ENCODE results near the gene C7orf25.
A peak's percentile ranks its signal among the peaks of the same experiment; 100 is the strongest.

Gene C7orf25

DNA sequence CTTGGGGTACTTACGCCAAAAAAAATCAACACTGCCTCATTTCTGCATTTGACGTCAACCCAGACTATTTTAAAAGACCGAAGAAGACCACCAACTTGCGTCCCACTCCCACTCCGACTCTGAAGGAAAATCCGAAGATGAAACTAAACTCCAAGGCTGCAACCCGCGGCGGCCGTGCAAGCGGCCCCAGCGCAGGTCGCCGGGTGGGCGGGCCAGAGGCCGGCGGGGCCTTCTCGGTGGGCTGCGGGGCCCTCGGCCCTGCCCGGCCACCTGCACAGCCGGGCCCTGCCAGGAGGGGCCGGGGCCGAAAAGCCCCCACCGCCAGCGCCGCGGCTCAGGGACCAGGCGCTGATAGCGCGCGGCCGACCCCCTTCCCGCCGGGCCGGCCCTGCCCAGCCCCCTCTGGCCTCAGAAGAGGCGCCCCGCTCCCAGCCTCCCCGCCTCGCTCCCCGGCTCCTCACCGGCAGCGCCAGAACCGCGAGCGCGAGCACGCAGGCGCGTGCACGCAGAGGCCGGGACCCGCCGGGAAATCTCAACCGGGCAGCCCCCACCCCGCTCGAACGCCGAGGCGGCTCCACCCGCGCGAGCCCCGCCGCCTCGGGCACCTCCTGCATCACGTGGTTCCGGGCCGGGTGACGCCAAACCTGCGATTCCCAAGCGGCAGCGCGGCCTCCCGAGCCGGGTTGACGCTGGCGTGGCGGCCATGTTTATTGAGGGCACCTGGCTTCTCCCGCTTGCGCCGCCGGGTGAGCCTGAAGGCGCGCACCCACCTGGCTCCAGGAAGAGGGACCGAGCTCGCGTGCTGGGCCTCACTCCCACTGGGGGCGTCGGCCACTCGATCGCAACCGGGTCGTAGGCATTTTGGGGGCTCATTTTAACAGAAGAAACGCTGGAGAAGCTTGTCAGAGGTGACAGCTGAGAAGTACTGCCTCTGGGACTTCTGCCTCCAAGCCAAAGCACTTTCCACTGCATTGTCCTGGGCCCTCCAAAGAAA, at the start of gene C7orf25:
TSS of gene C7orf25 (minus strand) at position 617 of the 994 bp plus-strand sequence. CDS start 1,170 bp downstream, outside the sequence.
- peak; percentile 94 to 96 for DNase-seq

DNA sequence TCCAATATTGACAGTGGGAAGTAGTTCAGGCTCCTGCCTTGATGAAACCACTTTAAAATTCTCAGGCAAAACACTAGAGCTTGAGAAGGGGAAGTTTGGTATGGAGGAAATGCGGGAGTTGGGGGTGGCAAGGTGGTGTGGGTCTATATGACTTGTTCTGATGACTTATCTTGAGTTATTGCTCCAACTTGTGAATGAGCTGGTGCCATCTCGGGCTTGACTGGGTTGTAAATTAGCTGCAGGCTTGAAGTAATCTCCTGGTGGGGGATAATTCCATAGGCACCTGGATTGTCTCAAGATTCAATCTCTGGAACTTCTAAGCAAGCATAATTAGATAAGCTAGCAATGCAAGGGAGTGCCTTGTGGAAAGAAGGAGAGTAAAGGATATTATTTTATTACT, 49.3 kb upstream of the C7orf25 start:
- DNase-seq = no peak

DNA sequence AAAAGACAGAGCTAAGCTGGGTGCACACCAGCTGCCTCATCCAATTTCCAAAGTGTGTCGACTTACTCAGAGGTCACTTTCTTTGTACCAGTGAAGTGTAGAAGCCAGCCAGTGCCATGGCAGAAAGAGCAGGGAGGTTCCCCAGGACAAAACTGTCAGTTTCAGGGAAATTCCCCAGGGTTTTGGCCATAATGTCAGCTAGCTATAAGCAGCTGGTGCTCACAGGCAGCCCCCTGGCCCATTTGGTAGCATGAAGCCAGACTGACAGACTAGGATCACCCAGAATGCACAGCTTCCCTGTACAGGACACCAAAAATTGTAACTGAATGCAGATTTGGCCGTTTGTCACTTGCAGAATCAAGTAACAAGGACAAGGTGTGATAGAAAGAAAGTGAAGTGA, 48.9 kb upstream of the C7orf25 start:
- DNase-seq = no peak

DNA sequence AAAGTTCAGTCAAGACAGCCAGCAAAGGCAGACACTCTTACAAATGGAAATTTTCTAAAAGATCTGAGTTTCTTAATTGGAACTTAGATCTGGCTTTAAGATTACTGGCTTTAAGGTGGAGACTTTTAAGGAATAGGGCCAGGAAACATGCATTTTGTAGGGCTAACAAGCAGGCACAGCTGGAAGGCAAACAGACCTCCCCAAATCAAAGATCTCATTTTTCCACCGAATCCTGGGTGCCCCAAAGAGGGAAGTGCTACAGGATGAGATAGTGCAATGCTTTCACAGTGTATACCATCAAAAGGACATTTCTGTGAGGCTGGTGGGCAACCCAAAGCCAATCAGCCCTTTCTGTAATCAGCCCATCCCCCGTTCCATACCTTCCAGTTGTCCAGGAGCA, 47.7 kb upstream of the C7orf25 start:
- no peak for DNase-seq

DNA sequence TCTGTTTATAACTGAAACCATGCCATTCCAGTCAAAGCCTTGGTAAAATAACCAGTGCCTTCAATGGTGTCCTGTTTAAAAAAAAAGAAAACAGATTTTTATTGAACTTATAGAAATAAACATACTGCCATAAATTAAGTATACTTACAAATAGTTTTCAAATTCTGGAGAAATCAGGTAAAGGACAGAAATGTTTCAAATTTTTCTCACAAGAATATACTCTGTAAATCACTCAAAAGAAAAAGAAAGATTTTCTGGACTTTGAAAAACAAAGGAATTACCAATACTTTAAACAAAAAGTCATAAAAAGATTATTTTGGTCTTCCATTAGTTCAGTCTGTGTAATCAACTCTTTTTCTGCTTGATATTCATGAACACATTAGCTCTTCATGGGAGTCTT, 44.2 kb upstream of the C7orf25 start:
- no peak for DNase-seq

DNA sequence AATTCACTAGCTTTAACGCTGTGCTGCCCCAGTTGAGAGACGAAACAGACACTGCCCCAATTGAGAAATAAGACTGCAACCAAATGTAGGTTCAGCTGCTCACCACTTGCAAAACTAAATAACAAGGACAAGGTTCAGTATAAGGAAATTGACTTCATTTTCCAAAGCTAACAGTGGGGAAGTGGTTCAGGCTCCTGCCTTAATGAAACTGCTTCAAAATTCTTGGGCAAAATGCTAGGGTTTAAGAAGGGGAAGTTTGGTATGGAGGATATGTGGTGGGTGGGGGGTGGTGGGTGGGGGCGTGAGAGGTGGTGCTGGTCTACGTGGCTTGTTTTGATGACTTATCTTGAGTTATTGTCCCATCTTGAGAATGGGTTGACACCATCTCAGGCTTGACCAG, 42.1 kb upstream of the C7orf25 start:
- no peak for DNase-seq

DNA sequence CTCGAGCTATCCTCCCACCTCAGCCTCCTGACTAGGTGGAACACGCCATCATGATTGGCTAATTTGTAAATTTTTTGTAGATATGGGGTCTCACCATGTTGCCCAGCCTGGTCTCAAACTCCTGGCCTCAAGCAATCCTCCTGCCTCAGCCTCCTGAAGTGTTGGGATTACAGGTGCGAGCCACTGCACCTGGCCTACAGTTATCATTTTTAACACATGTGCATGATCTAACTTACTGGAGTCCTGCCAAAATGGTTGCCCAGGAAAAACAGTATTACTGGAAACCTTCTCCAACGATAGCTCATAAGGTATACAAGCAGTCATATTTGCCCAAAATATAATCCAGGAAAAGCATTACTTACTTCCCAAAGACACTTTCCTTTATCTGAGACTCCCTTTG, 40.5 kb upstream of the C7orf25 start:
- no peak for DNase-seq

DNA sequence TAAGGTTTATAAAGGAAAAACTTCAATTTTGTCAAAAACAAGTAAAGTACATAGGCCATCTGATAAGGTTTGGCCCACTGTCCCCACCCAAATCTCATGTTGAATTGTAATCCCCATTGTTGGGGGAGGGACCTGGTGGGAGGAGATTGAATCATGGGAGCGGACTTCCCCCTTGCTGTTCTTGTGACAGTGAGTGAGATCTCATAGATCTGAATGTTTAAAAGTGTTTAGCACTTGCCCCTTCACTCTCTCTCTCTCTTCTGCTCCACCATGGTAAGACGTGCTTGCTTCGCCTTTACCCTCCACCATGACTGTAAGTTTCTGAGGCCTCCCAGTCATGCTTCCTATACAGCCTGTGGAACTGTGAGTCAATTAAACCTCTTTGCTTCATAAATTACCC, 38.5 kb upstream of the C7orf25 start:
- no peak for DNase-seq

DNA sequence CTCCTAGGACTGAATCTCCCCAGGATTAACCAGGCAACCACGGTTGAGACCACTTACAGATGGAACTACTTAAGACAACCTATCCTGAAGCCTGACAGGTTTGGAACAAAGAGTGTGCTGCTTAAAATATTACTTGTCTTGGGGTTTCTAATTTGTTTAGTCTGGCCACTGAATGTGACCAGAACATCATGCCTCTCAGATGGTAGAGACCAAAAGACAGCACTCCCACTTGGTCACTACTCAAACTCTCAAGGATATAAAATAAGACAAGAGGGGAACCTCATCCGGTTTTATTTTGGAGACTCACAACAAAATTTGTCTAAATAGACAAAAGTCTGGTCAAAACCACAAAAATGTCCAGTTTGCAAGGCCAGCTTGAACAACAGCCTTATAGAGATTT, 35.7 kb upstream of the C7orf25 start:
- no peak for DNase-seq

DNA sequence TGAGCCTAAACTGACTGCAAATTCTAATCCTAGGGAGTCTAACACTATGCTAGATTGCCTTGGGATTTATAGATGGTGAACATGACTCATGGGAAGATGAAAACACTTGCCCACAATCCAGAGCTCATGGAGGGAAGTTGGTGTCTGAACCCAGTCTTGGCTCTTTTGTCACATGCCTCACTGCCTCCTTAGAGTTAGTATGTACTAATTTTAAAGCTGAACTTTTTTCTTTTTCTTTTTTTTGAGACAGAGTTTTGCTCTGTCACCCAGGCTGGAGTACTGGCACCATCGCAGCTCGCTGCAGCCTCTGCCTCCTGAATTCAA, 34.7 kb upstream of the C7orf25 start:
- no peak for DNase-seq

DNA sequence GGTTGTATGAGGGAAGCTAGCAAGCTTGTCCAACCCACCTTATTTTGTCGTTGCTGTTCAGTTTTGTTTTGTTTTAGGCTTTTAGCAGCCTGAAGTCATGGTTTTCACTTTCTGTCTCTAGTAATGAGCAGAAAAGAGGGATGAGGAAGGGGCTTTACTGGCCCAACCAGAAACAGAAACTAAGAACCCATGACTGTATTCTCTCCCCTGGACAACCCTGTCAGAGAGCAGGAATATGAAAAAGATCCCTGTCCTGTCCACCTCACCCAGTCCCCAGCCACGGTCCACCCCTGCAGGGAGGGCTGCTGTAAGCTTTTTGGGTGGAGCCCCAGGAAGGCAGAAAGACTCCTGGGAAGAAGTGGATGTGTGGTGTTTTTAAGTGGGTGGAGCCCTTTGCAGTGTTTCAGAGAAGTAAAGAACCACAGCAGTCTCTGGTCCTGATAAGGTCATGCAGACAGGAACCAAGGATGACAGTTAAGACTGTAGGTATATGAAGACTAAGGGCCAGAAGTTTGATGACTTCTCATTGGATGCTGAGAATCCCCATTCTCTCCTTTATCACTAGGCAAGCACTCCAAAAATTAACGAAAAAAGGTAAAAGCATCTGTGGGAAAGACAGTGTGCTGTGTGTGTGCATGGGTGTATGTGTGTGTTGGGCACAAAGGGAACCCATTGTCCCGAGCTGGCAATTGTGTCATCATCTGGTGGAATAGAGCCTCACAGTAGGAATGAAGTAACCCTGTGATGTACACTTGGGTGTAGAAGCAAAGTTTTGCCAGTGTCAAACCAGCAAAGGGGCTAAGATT, 34.2 kb upstream of the C7orf25 start:
- no peak for DNase-seq

DNA sequence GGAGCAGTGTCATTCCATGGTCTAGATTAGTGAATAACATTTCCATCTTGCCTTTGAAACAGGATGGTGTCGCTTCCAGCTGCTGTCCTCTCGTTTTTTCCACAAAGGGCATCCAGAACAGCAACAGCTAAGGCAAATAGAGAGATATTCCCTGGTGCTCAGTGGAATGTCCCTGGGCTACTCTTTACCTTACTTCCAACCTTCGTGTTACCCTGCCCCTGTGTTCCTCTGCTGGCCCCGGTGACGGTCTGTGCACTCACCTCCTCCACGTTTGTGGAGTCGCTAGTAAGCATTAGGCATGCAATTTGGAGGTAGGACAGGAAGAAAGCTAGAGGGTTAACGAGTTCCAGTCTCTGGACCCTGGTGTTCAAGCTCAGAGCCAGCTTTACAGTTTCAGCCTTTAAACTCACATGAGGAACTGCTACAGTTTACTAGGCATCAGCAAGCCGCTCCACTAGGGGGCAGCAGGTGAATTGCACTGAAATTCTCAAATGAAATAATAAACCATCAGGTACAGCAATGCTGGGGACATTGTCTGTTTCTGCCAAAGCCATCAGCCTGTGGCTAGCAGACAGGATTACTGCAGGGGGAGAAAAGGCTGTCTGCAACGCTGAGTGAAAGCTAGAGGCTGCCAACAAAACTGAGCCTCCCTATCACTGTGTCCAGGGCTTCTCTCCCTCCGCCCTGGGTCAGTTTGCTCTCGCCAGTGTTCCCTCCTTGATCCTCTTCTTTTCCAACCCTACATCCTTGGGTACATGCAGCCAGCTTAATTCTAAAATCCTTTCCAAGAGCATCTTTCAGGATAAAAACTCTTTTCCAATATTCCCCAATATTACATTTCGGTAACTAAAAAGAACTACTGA, 29.3 kb upstream of the C7orf25 start:
- DNase-seq = peak; percentile 84 to 85

DNA sequence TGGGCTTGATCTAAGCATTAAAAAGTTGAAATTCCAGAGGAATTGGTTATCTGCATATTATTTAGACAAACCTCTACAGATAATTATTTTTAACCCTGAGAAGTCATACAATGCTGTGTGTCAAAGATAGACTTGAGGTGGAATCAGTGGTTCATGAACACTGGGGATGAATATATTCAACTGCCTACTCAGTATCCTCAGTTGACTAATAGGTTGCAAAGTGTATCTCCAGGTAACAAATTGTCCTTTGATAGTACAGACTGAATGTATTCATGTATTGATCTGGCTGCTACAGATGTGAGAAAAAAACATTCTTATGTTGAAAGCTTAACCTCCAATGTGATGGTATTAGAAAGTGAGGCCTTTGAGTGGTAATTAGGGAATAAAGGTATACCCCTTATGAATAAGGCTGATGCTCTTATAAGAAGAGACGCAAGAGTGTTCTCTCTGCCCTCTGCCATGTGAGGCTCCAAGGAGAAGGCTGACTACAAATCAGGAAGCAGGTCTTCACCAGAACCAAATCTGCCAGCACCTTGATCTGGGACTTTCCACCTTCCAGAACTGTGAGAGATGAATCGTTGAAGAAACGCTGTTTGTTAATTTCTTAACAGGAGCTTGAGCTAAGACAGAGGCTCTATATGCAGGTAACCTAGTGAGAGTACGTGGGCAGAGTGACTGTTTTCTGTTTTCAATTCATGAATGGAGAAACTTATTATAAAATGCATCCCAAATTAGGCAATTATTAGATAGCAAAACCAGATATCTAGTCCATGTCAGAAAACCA, 27.8 kb upstream of the C7orf25 start:
- no peak for DNase-seq

DNA sequence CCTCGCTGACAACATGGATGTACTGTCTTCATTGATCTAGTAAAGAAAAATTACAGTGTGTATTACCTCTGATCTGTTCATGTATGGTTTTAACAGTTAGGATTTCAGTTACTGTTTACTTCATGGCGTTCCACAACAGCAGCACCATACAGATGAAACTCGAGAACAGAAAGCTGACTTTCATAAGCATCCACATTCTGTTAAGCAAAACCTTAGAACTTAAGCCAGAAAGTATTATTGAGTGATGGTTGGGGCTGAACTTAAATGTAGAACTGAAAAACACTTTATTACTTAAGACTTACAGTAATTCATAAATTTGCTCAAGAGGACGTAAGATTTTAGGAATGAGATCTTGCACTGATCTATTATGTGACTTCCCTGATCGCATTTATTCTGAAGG, 24.0 kb upstream of the C7orf25 start:
- DNase-seq = no peak

DNA sequence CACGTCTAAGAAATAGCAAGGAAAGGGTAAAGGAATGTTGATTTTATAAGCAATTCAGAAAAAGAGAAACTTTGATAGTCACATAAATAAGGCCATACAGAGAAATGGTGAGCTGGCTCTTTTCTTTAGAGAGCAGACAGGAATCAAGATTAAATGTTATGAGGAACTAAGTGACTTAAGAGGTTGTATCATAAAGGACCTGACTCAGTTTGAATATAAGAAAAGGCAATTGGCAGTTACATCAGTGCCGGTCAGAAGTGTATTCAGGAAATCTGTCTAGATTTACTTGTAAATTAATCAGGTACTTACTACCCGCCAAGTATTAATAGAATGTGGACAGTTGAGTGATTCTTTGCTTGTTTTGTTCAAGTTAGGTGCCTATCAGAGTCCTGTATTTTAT, 22.4 kb upstream of the C7orf25 start:
- no peak for DNase-seq

DNA sequence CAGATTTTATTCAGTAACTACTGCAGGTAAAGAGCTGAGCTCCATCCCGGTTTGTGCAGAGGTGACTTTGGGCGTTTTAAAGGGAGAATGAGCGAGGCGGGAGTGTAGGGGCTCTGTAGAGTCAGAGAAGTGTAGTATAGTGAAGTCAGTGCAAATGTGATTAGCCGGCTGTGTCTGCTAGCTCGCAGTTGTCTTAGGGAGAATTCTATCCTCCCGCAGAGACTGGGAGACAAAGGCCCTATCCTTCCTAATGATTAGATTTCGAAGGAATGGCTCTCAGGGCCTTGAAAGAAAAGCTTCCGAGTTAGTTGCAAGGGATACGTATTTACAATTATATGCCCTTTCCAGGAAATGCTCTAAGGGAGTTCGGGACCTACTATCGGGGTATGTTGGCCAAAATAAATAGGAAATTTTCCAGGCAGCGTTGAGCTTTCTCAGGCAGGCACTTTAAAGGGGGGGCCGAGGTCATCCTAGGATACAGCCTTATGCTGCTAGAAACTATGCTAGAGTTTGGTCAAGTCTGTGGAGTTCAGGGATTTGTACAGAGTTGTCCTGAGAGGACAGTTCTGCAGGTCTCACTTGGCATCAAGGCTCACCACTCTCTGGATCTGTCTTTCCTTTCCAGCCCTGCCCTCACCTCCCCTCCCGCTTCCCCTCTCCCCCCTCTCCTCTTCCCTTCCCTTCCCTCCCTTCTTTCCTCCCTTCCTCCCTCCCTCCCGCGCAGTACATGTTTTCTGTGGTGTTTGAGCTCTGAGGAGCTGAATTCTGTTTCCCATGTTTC, 21.1 kb upstream of the C7orf25 start:
- DNase-seq = no peak

DNA sequence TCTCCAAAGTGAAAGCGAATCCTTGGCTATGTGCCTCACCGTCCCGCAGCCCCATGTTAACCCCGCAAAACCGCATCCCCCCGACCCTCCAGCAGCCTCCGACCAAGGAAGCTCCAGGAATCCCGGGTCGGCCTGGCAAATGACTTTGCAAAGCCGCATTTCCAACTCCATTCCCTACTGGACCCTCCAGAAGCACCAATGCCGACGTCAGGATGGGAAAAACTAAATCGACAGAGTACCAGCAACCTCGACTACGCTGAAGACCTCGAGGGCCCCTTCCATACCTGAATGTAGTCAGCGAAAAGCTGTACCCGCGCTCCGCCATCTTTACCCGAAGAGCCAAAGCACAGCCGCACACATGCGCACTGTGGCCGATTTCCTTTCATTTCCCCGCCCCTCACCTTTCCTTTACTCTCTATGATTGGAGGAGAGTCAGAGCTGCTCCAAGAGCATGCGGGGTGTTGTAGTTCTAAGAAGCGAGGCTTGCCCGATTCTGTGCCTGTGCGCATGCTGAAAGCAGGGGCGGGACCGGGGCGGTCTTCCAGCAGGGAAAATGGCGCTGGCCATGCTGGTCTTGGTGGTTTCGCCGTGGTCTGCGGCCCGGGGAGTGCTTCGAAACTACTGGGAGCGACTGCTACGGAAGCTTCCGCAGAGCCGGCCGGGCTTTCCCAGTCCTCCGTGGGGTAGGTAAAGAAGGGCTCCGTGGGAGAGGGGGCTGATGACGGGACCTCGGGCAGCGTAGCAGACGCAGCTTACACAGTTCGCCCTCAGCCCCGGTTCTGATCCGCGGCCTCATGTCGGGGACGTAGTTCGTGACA, 20.2 kb upstream of the C7orf25 start, which contains the start of the genes MRPL32 and PSMA2:
TSS of gene MRPL32 (plus strand) at position 543 of the 818 bp plus-strand sequence. CDS start at position 554, 11 bp downstream.
TSS of gene PSMA2 (minus strand) at position 341 of the 818 bp plus-strand sequence. CDS start at position 325, 16 bp downstream.
- DNase-seq = peak; percentile 91 to 94

DNA sequence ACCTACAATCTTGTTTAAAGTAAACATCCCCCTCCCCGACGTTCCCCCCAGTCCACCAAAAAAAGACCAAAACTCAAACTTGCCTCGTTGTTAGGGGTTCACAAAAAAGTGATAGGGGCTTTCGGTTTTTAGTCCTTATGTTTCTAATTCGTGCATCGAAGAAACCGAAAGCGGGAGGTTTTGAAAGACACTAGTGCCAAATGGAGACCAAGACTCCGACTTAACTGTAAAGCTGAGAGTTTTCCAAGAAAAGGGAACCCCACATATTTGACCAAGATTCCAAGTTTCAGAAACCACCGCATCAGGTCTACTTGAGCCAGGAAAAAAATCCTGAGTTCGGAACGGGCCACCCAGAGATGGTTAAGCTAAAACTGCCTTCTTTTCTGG, 19.6 kb upstream of the C7orf25 start:
- no peak for DNase-seq

DNA sequence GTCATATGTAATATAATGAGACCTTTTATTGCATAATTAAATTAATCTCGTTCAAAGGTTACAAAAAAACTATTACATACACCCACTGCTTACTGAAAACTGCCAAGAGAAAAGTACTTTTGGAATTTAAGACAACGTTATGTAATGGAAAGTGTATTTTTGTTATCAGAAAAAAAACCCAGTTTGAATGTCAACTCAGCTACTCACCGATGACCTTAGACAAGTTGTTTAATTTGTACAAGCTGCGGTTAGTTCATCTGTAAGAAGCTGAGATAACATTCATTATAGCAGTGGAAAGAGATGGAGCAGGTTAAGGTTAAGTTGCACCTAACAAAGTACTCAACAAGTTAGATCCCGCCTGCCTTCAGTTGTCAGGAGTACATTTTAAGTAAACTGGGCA, 19.0 kb upstream of the C7orf25 start:
- no peak for DNase-seq

DNA sequence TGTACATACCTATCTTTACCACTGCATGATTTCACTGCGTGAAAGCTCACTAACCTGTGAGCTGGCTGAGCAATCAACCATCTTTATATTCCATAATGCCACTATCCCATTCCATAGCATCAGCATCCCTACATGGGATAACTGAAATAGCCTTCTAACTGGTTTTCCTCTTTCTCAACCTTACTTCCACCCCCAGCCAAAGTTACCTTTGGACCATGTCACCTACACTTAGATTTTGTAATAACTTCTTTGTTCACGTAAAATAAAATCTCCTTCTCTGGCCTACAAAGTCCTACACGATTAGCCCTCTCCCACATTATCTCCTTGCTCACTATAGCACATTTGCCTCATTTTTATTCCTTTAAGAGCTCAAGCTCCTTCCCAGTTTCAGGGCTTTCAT, 17.6 kb upstream of the C7orf25 start:
- DNase-seq = no peak
